Measurements from ENCODE around the gene NKD2. TPM values are rescaled to one million over a fixed set of nuclear protein-coding genes. Genes with fewer than 3 reads are reported as not detected.

NKD2 gene
- total RNA-seq (ENCODE audit: unreplicated experiment), result 1.8 TPM
- long read RNA-seq, result 0 reads

- Mint-ChIP-seq H3K27ac (ENCODE audit: unreplicated experiment) (peak within 1 kb of the TSS; percentile 61), H3K36me3 (ENCODE audit: low read depth, unreplicated experiment) (no peaks in the 10 kb centered on the region), H3K4me1 (ENCODE audit: unreplicated experiment) (peaks cover 8% of the 10 kb centered on the region), H3K9me3 (ENCODE audit: unreplicated experiment) (no peaks in the 10 kb centered on the region), H3K27me3 (ENCODE audit: unreplicated experiment) (peaks cover 23% of the 10 kb centered on the region), H3K4me3 (ENCODE audit: unreplicated experiment) (peak within 1 kb of the TSS; percentile 85)
- DNase-seq (ENCODE audit: low spot score), result peak; percentile 75
- TF ChIP-seq, protein P1, sequence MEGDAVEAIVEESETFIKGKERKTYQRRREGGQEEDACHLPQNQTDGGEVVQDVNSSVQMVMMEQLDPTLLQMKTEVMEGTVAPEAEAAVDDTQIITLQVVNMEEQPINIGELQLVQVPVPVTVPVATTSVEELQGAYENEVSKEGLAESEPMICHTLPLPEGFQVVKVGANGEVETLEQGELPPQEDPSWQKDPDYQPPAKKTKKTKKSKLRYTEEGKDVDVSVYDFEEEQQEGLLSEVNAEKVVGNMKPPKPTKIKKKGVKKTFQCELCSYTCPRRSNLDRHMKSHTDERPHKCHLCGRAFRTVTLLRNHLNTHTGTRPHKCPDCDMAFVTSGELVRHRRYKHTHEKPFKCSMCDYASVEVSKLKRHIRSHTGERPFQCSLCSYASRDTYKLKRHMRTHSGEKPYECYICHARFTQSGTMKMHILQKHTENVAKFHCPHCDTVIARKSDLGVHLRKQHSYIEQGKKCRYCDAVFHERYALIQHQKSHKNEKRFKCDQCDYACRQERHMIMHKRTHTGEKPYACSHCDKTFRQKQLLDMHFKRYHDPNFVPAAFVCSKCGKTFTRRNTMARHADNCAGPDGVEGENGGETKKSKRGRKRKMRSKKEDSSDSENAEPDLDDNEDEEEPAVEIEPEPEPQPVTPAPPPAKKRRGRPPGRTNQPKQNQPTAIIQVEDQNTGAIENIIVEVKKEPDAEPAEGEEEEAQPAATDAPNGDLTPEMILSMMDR (IDR thresholded peaks at IDR 0.05; ENCODE audit: unreplicated experiment), result peak; percentile 81
Measured at GRCh38 chr5:1008451-1009358, at the start of gene NKD2. NKD2 (plus strand) TSS chr5:1008802; CDS start chr5:1009058, 256 bp downstream.

DNA sequence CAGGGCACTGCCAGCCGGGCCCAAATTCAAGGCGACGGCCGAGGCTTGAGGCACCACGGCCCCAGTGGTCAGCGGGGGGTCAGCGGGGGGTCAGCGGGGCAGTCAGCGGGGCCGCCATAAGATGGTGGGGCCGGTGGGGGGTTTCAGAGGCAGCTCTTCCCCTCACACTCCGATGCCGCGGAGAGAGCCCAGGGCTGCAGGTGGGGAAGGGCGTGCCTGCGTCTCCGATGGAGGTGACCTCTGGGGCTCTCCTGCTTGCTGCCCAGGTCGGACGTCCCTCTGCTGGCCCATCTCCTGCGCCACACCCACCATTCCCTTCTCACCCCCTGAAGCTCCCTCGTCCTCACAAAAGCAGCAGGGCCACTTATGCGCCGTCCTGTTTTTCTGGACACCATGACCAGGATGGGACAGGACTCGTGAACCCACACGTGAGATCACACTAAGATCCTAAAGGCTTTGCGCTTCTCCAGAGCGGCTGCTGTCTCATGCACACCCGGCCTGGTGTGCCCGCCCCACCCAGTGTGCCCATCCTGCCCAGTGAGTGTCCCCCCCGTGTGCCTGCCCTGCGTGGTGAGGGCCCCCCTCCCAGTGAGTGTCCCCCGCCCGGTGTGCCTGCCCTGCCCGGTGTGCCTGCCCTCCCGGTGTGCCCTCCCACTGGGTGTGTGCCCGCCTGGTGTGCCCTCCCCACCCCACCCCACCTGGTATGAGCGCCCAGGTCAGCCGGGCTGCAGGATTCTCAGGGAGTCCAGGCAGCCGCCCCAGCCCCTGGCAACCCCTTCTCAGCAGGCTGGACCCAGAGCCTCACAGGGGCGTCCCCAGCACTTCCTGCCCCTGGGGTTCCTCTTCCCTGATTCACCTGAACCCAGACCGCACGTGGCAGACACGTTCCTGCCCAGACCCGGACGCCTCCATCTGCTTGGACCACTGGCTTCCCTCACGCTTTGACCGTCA lies 48.7 kb upstream of the NKD2 start:
- DNase-seq (ENCODE audit: low spot score), result no peak
- peaks cover 12% of the 10 kb centered on the region for H3K27me3 Mint-ChIP-seq (ENCODE audit: unreplicated experiment)

GRCh38 chr5:960551-960950 lies 48.1 kb upstream of the NKD2 start:
- H3K27me3 Mint-ChIP-seq (ENCODE audit: unreplicated experiment), result peaks cover 10% of the 10 kb centered on the region
- peak overlapping the region; percentile 81 for H3K27ac Mint-ChIP-seq (ENCODE audit: unreplicated experiment)
- H3K4me1 Mint-ChIP-seq (ENCODE audit: unreplicated experiment), result peaks cover 4% of the 10 kb centered on the region
- H3K36me3 Mint-ChIP-seq (ENCODE audit: low read depth, unreplicated experiment), result no peaks in the 10 kb centered on the region
- DNase-seq (ENCODE audit: low spot score), result no peak
- H3K4me3 Mint-ChIP-seq (ENCODE audit: unreplicated experiment), result no peak overlapping the region
- TF ChIP-seq, protein P1 (IDR thresholded peaks at IDR 0.05; ENCODE audit: unreplicated experiment), result no peak
- no peaks in the 10 kb centered on the region for H3K9me3 Mint-ChIP-seq (ENCODE audit: unreplicated experiment)

More for the DNA sequence above, 48.7 kb upstream of the NKD2 start:
- H3K4me1 Mint-ChIP-seq (ENCODE audit: unreplicated experiment), result peaks cover 4% of the 10 kb centered on the region
- peak overlapping the region; percentile 81 for H3K27ac Mint-ChIP-seq (ENCODE audit: unreplicated experiment)
- H3K4me3 Mint-ChIP-seq (ENCODE audit: unreplicated experiment), result no peak overlapping the region
- H3K9me3 Mint-ChIP-seq (ENCODE audit: unreplicated experiment), result no peaks in the 10 kb centered on the region
- no peaks in the 10 kb centered on the region for H3K36me3 Mint-ChIP-seq (ENCODE audit: low read depth, unreplicated experiment)
- TF ChIP-seq, protein P1 (IDR thresholded peaks at IDR 0.05; ENCODE audit: unreplicated experiment), result no peak

DNA sequence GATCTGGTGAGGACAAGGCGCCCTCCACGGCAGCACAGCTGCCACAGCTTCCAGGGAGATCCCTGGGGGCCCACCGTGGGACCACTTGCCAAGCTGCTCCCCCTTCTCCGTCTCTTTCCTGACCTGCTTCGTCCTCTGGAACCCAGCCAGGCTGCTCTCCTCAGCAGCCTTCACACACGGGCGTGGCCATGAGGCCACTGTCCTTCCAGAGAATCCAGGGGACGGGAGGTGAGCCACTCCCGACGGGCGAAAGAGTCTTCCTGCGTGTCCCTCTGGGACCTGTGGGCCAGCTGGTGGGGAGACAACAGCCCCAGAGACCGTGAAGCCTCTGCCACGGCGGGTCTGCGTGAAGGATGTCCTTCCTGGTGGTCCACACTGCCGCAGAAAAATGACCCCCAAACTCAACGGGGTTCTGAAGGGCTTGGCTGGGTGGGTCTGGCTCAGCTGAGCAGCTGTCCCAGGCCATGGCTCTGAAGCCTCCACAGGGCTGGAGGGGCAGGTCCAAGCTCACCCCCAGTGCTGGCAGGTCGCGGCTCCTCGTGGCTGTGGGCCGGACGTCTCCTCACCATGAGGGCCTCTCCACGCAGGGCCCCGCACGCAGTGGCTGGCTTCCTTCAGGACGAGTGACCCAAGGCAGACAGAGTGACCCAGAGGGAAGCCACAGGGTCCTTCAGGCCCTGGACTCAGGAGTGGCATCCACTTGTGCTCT lies 47.4 kb upstream of the NKD2 start:
- H3K4me1 Mint-ChIP-seq (ENCODE audit: unreplicated experiment), result peaks cover 4% of the 10 kb centered on the region
- DNase-seq (ENCODE audit: low spot score), result no peak
- H3K36me3 Mint-ChIP-seq (ENCODE audit: low read depth, unreplicated experiment), result no peaks in the 10 kb centered on the region
- no peak overlapping the region for H3K4me3 Mint-ChIP-seq (ENCODE audit: unreplicated experiment)
- TF ChIP-seq, protein P1 (IDR thresholded peaks at IDR 0.05; ENCODE audit: unreplicated experiment), result no peak
- H3K9me3 Mint-ChIP-seq (ENCODE audit: unreplicated experiment), result no peaks in the 10 kb centered on the region
- H3K27me3 Mint-ChIP-seq (ENCODE audit: unreplicated experiment), result peaks cover 10% of the 10 kb centered on the region
- no peak overlapping the region for H3K27ac Mint-ChIP-seq (ENCODE audit: unreplicated experiment)
